Activated CD8-positive, alpha-beta T cell treated with anti-CD3 and anti-CD28 coated beads for 36 hours (primary cell): Measurements from ENCODE around the gene DIAPH1. TPM values are rescaled to one million over a fixed set of nuclear protein-coding genes. Genes with fewer than 3 reads are reported as not detected.
A peak's percentile ranks its signal among the peaks of the same experiment; 100 is the strongest.

Experiments used
- ATAC-seq: fragments of 200-7000 bp; cut with Tn5 transposase; one replicate; pipeline ENCODE4 v1.10.0; 2021; ENCODE audit warnings: mild to moderate bottlenecking, moderate library complexity
- CTCF ChIA-PET: fragments of 350-600 bp; sonication (Branson Sonifier 250); formaldehyde crosslinking; loops from one replicate; lab custom pipeline; 2021; ENCODE audit warnings: antibody characterized with exemption; lab: Charles Lee
- POLR2A ChIA-PET: fragments of 350-600 bp; sonication (Branson Sonifier 250); formaldehyde crosslinking; loops from one replicate; lab custom pipeline; 2021; ENCODE audit warnings: antibody characterized with exemption; lab: Charles Lee
- DNase-seq: peaks from one replicate; pipeline ENCODE4 v3.0.0-alpha.2; 2020
- H3K27ac Mint-ChIP-seq: one replicate; pipeline ENCODE4 v1.8.0; 2021; ENCODE audit warnings: mild to moderate bottlenecking, mixed read lengths
- H3K27me3 Mint-ChIP-seq: one replicate; pipeline ENCODE4 v1.8.0; 2021; ENCODE audit warnings: mixed read lengths
- H3K36me3 Mint-ChIP-seq: one replicate; pipeline ENCODE4 v1.8.0; 2021; ENCODE audit warnings: low read depth, mixed read lengths
- H3K4me1 Mint-ChIP-seq: one replicate; pipeline ENCODE4 v1.8.0; 2021; ENCODE audit warnings: low read depth, mixed read lengths
- H3K4me3 Mint-ChIP-seq: one replicate; pipeline ENCODE4 v1.8.0; 2021; ENCODE audit warnings: mild to moderate bottlenecking, moderate library complexity, mixed read lengths
- H3K9me3 Mint-ChIP-seq: one replicate; pipeline ENCODE4 v1.8.0; 2021; ENCODE audit warnings: mixed read lengths
- CTCF ChIP-seq: fragments of 200-600 bp; IDR thresholded peaks from one replicate; pipeline ENCODE4 v1.8.0; 2022; ENCODE audit warnings: antibody characterized with exemption, mild to moderate bottlenecking
- intact Hi-C: fragments of 100-400 bp; cut with micrococcal nuclease; formaldehyde crosslinking; loops from one replicate; pipeline ENCODE4 v1.10.0; 2022
- total RNA-seq, 2 experiments: library from RNA; stranded (reverse); gene quantifications; one replicate each; pipeline ENCODE4 v1.2.3, GENCODE V29; 2021

The DIAPH1 gene
- total RNA-seq, 2 experiments from 2014 or later, result 209 to 218 TPM

- POLR2A ChIA-PET, result no interaction called here
- ATAC-seq (no peak), DNase-seq (no peak)
- H3K27me3 Mint-ChIP-seq, result peaks cover 75% of the 10 kb centered on the region
- no peak within 1 kb of the TSS for H3K27ac Mint-ChIP-seq
- TF ChIP-seq CTCF, result no peak
- intact Hi-C loops, result no loop called here
- peaks cover 9% of the 10 kb centered on the region for H3K4me1 Mint-ChIP-seq
- no peaks in the 10 kb centered on the region for H3K9me3 Mint-ChIP-seq
- CTCF ChIA-PET, result interaction anchor here (0.6 to 3.2 kb wide), 7 partner anchors 9 to 92 kb away, joined by 3 to 11 read pairs (median 3); partner anchors contain the start of genes PCDHGA11, PCDHGA12, PCDHGA8 and PCDHGC3
- H3K36me3 Mint-ChIP-seq, result no peaks in the 10 kb centered on the region
- peak within 1 kb of the TSS; percentile 11 for H3K4me3 Mint-ChIP-seq
Measured at GRCh38 chr5:141484641-141485311, 134.0 kb downstream of the DIAPH1 start, which contains the start of gene PCDHGC4. Gene PCDHGC4, plus strand, starts transcription at chr5:141485030. Its CDS starts 144 bp downstream, at chr5:141485174.

- ChIA-PET CTCF (interaction anchor here (0.6 to 3.2 kb wide), 5 partner anchors 23 to 87 kb away, joined by 3 to 11 read pairs (median 3); partner anchors contain the start of genes PCDHGA11, PCDHGA12 and PCDHGB5), POLR2A (interaction anchor here (0.8 kb wide), 1 partner anchor 11 kb away, joined by 3 read pairs; no protein-coding TSS in a partner anchor)
- Mint-ChIP-seq H3K27ac (no peak overlapping the region), H3K4me1 (peaks cover 9% of the 10 kb centered on the region), H3K9me3 (no peaks in the 10 kb centered on the region), H3K27me3 (peaks cover 75% of the 10 kb centered on the region), H3K4me3 (no peak overlapping the region), H3K36me3 (no peaks in the 10 kb centered on the region)
- ATAC-seq (no peak), DNase-seq (no peak)
- intact Hi-C loops, result no loop called here
- no peak for TF ChIP-seq CTCF
Measured at GRCh38 chr5:141484310-141484640, 134.5 kb downstream of the DIAPH1 start.

GRCh38 chr5:141483902-141484301 is 134.9 kb downstream of the DIAPH1 start:
- peaks cover 74% of the 10 kb centered on the region for H3K27me3 Mint-ChIP-seq
- no peak for TF ChIP-seq CTCF
- ChIA-PET CTCF (interaction anchor here (0.6 to 3.2 kb wide), 5 partner anchors 23 to 87 kb away, joined by 3 to 11 read pairs (median 3); partner anchors contain the start of genes PCDHGA11, PCDHGA12 and PCDHGB5), POLR2A (interaction anchor here (0.8 kb wide), 1 partner anchor 11 kb away, joined by 3 read pairs; no protein-coding TSS in a partner anchor)
- no peaks in the 10 kb centered on the region for H3K9me3 Mint-ChIP-seq
- no peak for ATAC-seq
- DNase-seq, result no peak
- no peaks in the 10 kb centered on the region for H3K36me3 Mint-ChIP-seq
- no peak overlapping the region for H3K4me3 Mint-ChIP-seq
- H3K27ac Mint-ChIP-seq, result no peak overlapping the region
- peaks cover 9% of the 10 kb centered on the region for H3K4me1 Mint-ChIP-seq
- intact Hi-C loops, result no loop called here

- Mint-ChIP-seq H3K4me1 (peaks cover 28% of the 10 kb centered on the region), H3K36me3 (no peaks in the 10 kb centered on the region), H3K4me3 (no peak overlapping the region), H3K9me3 (no peaks in the 10 kb centered on the region), H3K27me3 (peaks cover 74% of the 10 kb centered on the region), H3K27ac (no peak overlapping the region)
- no peak for TF ChIP-seq CTCF
- ChIA-PET POLR2A (no interaction called here), CTCF (interaction anchor here (0.6 to 2.0 kb wide), 5 partner anchors 9 to 59 kb away, joined by 3 to 9 read pairs (median 6); partner anchors contain the start of genes PCDHGA11, PCDHGA12 and PCDHGC5)
- ATAC-seq (no peak), DNase-seq (no peak)
- intact Hi-C loops, result no loop called here
Measured at GRCh38 chr5:141479776-141480175, 139.0 kb downstream of the DIAPH1 start.
